Uterus (tissue), 4 donors: ENCODE data around the gene IFNA10. TPM values are rescaled to one million over a fixed set of nuclear protein-coding genes. Genes with fewer than 3 reads are reported as not detected.
"Not testable (repeated sequence)": the region's sequence is repeated elsewhere in the genome, so short reads cannot be mapped to it uniquely, and the experiment has no call there.

Experiments used
- DNase-seq, 2 donors: peaks; one replicate each; pipeline ENCODE4 v3.0.0-alpha.2; 2019 to 2020
- H3K27ac ChIP-seq, 2 donors: fragments of 200-600 bp; sonication (generic); 1 replicate in 1 of 2; 2 replicates in 1 of 2; pipeline ENCODE4 v1.5.1; 2016 to 2018
- H3K27me3 ChIP-seq, 2 donors: fragments of 200-600 bp; sonication (generic); one replicate each; pipeline ENCODE4 v1.5.1; 2018 to 2019; ENCODE audit warnings: control low read depth in 1 of 2
- H3K36me3 ChIP-seq, 2 donors: fragments of 200-600 bp; sonication (generic); one replicate each; pipeline ENCODE4 v1.5.1; 2019; ENCODE audit warnings: control low read depth in 1 of 2
- H3K4me1 ChIP-seq, 2 donors: fragments of 200-600 bp; sonication (generic); one replicate each; pipeline ENCODE4 v1.5.1; 2018 to 2019; ENCODE audit warnings: control low read depth in 1 of 2
- H3K4me3 ChIP-seq, 2 donors: fragments of 200-600 bp; sonication (generic); 1 replicate in 1 of 2; 2 replicates in 1 of 2; pipeline ENCODE4 v1.5.1; 2018 to 2019; ENCODE audit warnings: mild to moderate bottlenecking in 1 of 2
- H3K9me3 ChIP-seq, 2 donors: fragments of 200-600 bp; sonication (generic); one replicate each; pipeline ENCODE4 v1.5.1; 2019; ENCODE audit warnings: control low read depth in 1 of 2
- POLR2A ChIP-seq, 2 donors: fragments of 450-650 bp; IDR thresholded peaks; one replicate each; pipeline ENCODE4 v1.6.1; 2016; ENCODE audit warnings: antibody characterized with exemption in 2 of 2, mild to moderate bottlenecking in 1 of 2, moderate library complexity in 1 of 2
- intact Hi-C: fragments of 100-400 bp; cut with DNase I; formaldehyde crosslinking; loops from one replicate; pipeline ENCODE4 v1.15.1; 2023; ENCODE audit warnings: low total_unique reads
- total RNA-seq, 4 donors: library from RNA; depleted of rRNA in 3 of 4; stranded (reverse); fragments of >200 nt in 3 of 4; gene quantifications; one replicate each; pipeline versions ENCODE4 v1.1.0 to v1.2.4, GENCODE V29; 2014 to 2023
- TF ChIP-seq, protein P1 (sequence below), 4 experiments: fragments of 200-600 bp in 2 of 4; fragments of 450-650 bp in 2 of 4; sonication (generic) in 2 of 4; IDR thresholded peaks; one replicate each; pipeline ENCODE4 v1.5.1; 2016 to 2019; ENCODE audit warnings: antibody characterized with exemption in 4 of 4, mild to moderate bottlenecking in 2 of 4, moderate library complexity in 1 of 4
- donor health status: DM: yes; HTN: yes; CAD: no.

Gene IFNA10
- total RNA-seq, 4 donors from 2014 or later, result not detected

DNA sequence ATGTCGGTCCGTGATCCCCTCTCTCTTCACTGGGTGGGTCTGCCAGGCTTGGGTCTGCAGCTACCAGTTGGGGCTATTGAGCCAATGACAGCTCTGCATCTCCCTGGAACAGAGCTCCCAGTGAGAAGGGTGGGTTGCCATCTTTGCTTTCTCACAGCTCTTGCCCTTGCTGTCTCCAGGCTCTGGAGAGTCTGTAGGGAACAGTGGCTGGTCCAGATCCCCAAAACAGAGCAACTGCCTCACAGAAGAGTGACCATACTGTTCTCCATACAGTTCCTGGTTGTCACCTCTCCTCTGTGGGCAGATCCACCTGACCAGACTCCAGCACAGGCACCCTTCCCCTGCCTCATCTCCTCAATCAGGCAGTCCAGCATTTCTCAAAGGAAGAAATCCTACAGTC is 26.3 kb upstream of the IFNA10 start:
- Histone ChIP-seq H3K4me1 (no peaks in the 10 kb centered on the region), H3K4me3 (no peak overlapping the region), H3K27me3 (no peaks in the 10 kb centered on the region), H3K36me3 (no peaks in the 10 kb centered on the region), H3K27ac (no peak overlapping the region), H3K9me3 (no peaks in the 10 kb centered on the region)
- DNase-seq, result no peak
- intact Hi-C loops, result no loop called here
- TF ChIP-seq, protein P1, sequence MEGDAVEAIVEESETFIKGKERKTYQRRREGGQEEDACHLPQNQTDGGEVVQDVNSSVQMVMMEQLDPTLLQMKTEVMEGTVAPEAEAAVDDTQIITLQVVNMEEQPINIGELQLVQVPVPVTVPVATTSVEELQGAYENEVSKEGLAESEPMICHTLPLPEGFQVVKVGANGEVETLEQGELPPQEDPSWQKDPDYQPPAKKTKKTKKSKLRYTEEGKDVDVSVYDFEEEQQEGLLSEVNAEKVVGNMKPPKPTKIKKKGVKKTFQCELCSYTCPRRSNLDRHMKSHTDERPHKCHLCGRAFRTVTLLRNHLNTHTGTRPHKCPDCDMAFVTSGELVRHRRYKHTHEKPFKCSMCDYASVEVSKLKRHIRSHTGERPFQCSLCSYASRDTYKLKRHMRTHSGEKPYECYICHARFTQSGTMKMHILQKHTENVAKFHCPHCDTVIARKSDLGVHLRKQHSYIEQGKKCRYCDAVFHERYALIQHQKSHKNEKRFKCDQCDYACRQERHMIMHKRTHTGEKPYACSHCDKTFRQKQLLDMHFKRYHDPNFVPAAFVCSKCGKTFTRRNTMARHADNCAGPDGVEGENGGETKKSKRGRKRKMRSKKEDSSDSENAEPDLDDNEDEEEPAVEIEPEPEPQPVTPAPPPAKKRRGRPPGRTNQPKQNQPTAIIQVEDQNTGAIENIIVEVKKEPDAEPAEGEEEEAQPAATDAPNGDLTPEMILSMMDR (IDR thresholded peaks at IDR 0.05), result no peak
- no peak for TF ChIP-seq POLR2A (IDR thresholded peaks at IDR 0.05)

GRCh38 chr9:21228122-21228521 is 21.2 kb upstream of the IFNA10 start, which contains the start of gene IFNA17:
Gene IFNA17, minus strand, starts transcription at chr9:21228222. Its CDS starts 49 bp downstream, at chr9:21228173.
- no peaks in the 10 kb centered on the region for H3K27me3 ChIP-seq
- no peaks in the 10 kb centered on the region for H3K4me1 ChIP-seq
- no peak for DNase-seq
- no peak for TF ChIP-seq POLR2A (IDR thresholded peaks at IDR 0.05)
- TF ChIP-seq, protein P1 (IDR thresholded peaks at IDR 0.05), result no peak
- intact Hi-C loops, result no loop called here
- no peaks in the 10 kb centered on the region for H3K9me3 ChIP-seq
- no peaks in the 10 kb centered on the region for H3K36me3 ChIP-seq
- H3K4me3 ChIP-seq, result no peak within 1 kb of the TSS
- no peak within 1 kb of the TSS for H3K27ac ChIP-seq

DNA sequence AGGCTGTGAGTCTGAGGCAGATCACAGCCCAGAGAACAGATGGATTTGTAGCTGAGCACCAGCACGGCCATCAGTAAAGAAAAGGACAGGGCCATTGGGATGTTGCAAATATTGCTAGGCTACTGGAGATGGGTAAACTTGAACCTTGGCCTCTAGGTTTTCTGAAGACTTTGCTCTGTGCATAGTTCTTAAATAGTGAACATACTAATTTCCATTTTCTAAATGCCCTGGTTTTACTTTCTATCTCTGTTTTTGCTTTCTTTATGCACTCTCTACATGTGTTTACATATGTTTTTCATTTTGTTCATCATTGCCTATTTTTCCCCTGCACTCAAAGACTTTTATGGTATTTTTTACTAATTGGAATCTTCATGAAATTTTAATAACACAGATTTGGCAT is 10.3 kb upstream of the IFNA10 start, which contains the start of gene IFNA16:
Gene IFNA16 (minus strand): TSS at position 101 of the 400 bp plus-strand sequence. CDS start 6 bp downstream, at position 95.
- H3K4me1 ChIP-seq, H3K9me3 ChIP-seq, H3K36me3 ChIP-seq, intact Hi-C loops, H3K4me3 ChIP-seq, H3K27ac ChIP-seq, H3K27me3 ChIP-seq, DNase-seq: not testable (repeated sequence)

- H3K36me3 ChIP-seq, H3K27ac ChIP-seq, intact Hi-C loops, H3K27me3 ChIP-seq, DNase-seq, H3K4me3 ChIP-seq, H3K4me1 ChIP-seq, H3K9me3 ChIP-seq: not testable (repeated sequence)
Measured at GRCh38 chr9:21213411-21214326, 6.7 kb upstream of the IFNA10 start.

DNA sequence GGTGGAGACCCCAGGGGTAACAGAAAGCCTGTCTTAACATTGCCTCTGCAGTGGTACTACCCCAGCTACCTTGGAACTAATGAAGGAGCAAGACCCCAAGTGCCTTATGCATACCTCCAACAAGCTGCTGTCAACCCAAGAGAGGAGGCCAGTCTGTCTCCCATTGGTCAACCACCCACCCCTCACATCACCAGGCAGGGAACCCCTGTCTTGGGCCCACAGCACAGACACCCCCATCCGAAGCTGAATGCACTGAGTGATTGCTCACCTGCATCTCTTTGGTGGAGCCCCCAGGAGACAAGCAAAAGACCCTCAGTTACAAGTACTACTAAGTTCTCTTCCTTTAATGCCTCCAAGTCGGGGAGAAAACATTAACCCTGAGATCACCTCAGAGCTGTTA is 5.2 kb upstream of the IFNA10 start:
- DNase-seq, H3K4me3 ChIP-seq, H3K4me1 ChIP-seq, H3K27me3 ChIP-seq, H3K36me3 ChIP-seq, H3K27ac ChIP-seq, H3K9me3 ChIP-seq, intact Hi-C loops: not testable (repeated sequence)

GRCh38 chr9:21210782-21211181 is 3.8 kb upstream of the IFNA10 start:
- H3K4me1 ChIP-seq, intact Hi-C loops, H3K36me3 ChIP-seq, H3K4me3 ChIP-seq, DNase-seq, H3K27ac ChIP-seq, H3K9me3 ChIP-seq, H3K27me3 ChIP-seq: not testable (repeated sequence)

GRCh38 chr9:21210311-21210710 is 3.4 kb upstream of the IFNA10 start:
- Histone ChIP-seq H3K9me3 (no peaks in the 10 kb centered on the region), H3K27me3 (no peaks in the 10 kb centered on the region), H3K27ac (no peak overlapping the region), H3K4me1 (no peaks in the 10 kb centered on the region), H3K36me3 (no peaks in the 10 kb centered on the region), H3K4me3 (no peak overlapping the region)
- DNase-seq, result no peak
- intact Hi-C loops, result no loop called here
- TF ChIP-seq, protein P1 (IDR thresholded peaks at IDR 0.05), result no peak
- no peak for TF ChIP-seq POLR2A (IDR thresholded peaks at IDR 0.05)
